MM.1S (cell line): ENCODE data around the gene NR5A2.

Source experiments
- CTCF ChIP-seq: fragments of 300-600 bp; sonication (generic); IDR thresholded peaks from 2 replicates; pipeline ENCODE4 v1.5.1; 2016; ENCODE audit warnings: antibody characterized with exemption, low read length, mixed read lengths
- EZH2 ChIP-seq: fragments of 300-600 bp; sonication (generic); optimal IDR thresholded peaks from 2 replicates; pipeline ENCODE3; 2017; ENCODE audit warnings: low read depth, mild to moderate bottlenecking, antibody characterized with exemption, low read length, mixed read lengths
- EZH2phosphoT487 ChIP-seq: fragments of 300-600 bp; sonication (generic); IDR thresholded peaks from 2 replicates; pipeline ENCODE4 v1.6.1; 2018; ENCODE audit warnings: antibody characterized with exemption, low read length

- TF ChIP-seq CTCF: no peak
- no peak for TF ChIP-seq EZH2
- TF ChIP-seq EZH2phosphoT487: no peak
These were observed 1.7 kb downstream of the NR5A2 start for GRCh38 chr1:200029035-200029821.
